Regular cardiac myocyte (primary cell): ENCODE data around the gene POR. TPM values are rescaled to one million over a fixed set of nuclear protein-coding genes. Genes with fewer than 3 reads are reported as not detected.

Experiments
- total RNA-seq: library from RNA; depleted of rRNA; stranded (reverse); fragments of >200 nt; gene quantifications from 2 replicates; pipeline ENCODE4 v1.2.3, GENCODE V29; 2014

The POR gene
- total RNA-seq = 77.8 and 82.2 TPM in 2 replicates

DNA sequence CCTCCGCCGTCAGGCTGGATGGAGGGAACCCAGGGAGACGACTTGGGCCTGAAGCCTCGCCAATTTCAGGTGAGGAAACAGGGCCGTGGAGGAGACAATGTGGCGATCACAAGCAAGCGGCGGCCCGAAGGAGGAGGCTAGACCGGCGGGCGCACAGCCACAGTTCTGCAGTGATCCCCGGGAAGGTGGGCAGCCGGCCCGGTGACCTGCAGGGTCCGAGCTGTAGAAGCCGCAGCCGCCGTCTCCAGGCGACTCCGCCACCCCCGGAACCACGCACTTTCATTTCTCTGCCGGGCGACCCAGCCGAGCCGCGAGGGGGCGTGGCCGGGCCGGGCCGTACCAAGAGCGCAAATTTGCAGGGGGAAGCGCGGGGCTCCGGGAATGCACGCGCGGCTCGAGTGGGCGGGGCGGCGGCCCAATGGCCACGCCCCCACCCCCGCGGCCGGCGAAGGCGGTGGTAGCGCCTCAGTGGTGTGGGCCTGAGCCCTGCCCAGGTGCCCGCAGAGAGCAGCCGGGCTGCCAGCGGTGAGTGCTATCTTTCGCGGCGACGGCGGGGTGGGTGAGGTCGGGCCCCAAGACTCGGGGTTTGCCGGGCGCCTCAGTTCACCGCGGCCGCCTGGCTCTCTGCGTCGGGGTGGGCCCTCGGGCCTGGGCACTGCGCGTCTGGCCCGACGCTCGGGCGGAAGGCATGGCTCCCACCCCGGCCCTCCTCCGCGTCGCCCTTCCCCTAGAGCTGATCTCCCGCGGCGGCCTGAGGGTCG lies at the start of gene POR:
Gene POR, plus strand, starts transcription at position 501 of the 761 bp plus-strand sequence. CDS start 38,847 bp downstream, outside the sequence.

DNA sequence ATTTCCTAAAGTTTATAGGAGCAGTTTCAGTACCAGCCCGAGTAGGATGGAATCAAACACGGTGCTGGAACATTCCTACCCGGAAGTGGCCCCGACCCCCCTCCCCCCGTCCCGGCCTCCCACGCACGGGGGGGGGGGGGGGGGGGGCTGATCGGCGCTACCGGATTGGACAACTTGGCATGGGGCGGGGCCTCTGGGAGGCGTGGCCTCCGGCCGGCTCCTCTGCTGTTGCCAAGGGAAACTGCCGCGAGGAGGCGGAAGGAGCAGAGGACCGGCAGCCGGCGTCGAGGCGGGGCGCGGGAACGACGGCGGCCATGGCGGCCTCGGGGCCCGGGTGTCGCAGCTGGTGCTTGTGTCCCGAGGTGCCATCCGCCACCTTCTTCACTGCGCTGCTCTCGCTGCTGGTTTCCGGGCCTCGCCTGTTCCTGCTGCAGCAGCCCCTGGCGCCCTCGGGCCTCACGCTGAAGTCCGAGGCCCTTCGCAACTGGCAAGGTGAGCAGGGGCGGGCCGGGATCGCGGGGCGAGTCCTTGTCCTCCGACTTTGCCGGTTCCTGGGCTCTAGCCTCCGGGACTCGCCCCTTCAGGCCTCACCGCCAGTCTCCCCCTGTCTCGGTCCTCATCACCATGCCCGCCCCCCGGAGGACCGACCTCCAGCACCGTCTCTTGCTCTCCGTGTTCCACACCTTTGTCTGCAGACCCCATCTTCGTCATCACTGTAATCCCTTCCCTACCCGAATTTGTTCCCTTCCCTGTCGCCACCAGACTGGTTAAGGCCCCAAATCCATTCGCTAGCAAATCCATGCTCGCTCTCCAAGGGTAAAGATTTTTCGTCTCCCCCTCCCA lies 36.0 kb upstream of the POR start, which contains the start of gene RHBDD2:
Gene RHBDD2, plus strand, starts transcription at position 266 of the 843 bp plus-strand sequence. Its CDS starts 49 bp downstream, at position 315.

DNA sequence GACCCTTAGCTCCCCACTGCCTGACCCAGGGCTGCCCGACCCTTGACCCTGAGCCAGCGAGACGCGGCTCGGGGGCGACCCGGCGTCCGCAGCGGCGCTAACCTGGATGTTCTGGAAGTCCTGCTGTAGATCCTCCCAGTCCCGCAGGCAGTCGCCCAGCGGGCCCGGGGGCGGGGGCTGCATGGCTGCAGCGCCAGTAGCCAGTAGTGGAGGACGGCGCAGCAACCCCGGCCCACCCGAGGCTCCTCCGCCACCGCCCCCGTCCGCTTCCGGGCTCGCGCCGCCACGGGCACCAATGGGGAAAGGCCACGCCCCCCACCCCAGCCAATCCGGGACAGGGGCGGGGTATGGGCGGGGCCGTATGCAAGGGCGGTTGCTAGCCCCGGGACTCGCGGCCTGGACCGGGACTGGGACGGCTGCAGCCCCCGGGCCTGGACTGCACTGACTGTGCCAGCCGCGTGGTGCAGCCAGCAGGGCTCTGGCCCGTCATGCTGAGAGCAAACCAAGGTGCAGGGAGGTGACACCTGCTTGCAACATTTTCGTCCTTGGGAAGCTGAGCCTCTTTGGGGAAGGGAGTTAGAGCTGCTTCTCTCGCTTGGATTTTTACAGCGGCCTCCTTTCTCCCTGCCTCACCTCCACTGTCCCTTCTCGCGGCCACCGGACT lies 79.6 kb downstream of the POR start, which contains the start of gene TMEM120A:
Gene TMEM120A, minus strand, starts transcription at position 208 of the 664 bp plus-strand sequence. Its CDS starts 25 bp downstream, at position 183.

Other genes with a start within 250 kb of the POR start
- gene HIP1, start 176.2 kb upstream of the POR start, total RNA-seq = 9.6 and 10.7 TPM in 2 replicates
- gene CCL26, start 142.9 kb upstream of the POR start, total RNA-seq = 2.9 and 12.1 TPM in 2 replicates
- not detected in 2 replicates for gene CCL24, start 101.3 kb upstream of the POR start, total RNA-seq
- 11.5 and 20.9 TPM in 2 replicates for gene RHBDD2, start 36.1 kb upstream of the POR start, total RNA-seq
- gene TMEM120A, start 79.4 kb downstream of the POR start, total RNA-seq = 16.1 and 18.9 TPM in 2 replicates
- gene STYXL1, start 132.8 kb downstream of the POR start, total RNA-seq = 40.0 and 61.3 TPM in 2 replicates
- gene MDH2, start 133.0 kb downstream of the POR start, total RNA-seq = 24.5 and 43.9 TPM in 2 replicates